HS-5 (cell line): ENCODE measurements around the gene PGGHG.
"Not testable (repeated sequence)": the region's sequence is repeated elsewhere in the genome, so short reads cannot be mapped to it uniquely, and the experiment has no call there.

ENCODE experiments used
- DNase-seq: peaks from one replicate; pipeline ENCODE4 v3.0.0-alpha.2; 2012; ENCODE audit warnings: low read depth

The PGGHG gene

DNA sequence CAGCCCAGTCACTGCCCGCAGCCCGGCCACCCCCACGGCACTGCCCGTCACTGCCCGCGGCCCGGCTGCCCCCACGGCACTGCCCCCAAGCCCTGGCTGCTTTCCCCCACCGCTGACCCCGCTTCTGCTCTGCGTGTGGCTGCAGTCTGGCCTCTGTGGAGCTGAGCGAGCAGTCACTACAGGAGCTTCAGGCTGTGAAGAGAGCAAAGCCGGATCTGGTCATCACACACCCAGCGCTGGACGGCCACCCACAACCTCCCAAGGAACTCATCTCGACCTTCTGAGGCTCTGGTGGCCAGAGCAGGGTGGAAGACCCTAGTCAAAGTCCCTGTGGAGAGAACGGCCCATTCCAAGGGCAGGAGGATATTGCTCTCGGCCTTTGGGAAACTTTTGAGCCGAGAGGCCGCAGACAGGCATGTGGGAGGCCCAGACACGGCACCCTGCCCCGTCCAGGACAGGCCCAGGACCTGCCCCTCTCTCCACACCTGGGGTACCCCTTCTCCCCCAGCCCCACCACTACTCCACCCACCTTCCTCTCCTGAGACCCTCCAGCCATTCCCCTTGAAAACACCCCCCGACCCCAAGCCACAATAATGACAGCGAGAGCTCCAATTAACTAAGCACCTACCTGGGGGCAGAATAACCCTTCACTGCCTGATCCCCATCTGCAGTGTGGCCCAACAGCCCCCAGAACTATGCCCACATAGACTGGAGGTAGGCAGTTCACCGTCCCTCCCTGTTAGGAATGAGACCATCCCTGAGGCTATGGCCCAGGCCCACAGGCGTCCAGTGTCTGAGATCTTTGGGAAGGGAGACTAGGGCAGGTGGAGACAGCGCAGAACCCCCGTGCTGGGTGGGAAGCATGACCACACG, 3.7 kb upstream of the PGGHG start:
- no peak for DNase-seq

GRCh38 chr11:285894-286220, 3.1 kb upstream of the PGGHG start:
- DNase-seq, result no peak

DNA sequence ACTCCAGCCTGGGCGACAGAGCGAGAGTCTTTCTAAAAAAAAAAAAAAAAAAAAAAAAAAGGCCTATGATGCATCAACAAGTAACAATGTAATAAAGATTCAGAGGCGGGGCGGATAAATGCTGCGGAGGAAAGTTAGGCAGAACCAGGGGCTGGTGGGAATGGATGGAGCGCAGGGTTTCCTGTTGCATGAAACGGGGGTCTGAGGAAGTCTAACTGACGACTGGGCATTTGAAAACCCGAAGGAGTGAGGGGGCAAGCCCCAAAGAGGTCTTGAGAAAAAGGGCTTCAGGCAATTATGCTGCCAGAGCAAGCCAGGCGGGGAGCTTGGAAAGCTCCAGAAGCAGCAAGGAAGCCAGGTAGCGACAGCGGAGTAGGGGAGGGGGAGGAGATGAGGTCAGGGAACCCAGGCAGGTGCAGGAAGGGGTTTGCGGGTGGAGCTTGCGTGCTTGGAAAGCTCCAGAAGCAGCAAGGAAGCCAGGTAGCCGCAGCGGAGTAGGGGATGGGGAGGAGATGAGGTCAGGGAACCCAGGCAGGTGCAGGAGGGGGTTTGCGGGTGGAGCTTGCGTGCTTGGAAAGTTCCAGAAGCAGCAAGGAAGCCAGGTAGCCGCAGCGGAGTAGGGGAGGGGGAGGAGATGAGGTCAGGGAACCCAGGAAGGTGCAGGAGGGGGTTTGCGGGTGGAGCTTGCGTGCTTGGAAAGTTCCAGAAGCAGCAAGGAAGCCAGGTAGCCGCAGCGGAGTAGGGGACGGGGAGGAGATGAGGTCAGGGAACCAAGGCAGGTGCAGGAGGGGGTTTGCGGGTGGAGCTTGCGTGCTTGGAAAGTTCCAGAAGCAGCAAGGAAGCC, 1.7 kb upstream of the PGGHG start:
- not testable (repeated sequence) for DNase-seq

DNA sequence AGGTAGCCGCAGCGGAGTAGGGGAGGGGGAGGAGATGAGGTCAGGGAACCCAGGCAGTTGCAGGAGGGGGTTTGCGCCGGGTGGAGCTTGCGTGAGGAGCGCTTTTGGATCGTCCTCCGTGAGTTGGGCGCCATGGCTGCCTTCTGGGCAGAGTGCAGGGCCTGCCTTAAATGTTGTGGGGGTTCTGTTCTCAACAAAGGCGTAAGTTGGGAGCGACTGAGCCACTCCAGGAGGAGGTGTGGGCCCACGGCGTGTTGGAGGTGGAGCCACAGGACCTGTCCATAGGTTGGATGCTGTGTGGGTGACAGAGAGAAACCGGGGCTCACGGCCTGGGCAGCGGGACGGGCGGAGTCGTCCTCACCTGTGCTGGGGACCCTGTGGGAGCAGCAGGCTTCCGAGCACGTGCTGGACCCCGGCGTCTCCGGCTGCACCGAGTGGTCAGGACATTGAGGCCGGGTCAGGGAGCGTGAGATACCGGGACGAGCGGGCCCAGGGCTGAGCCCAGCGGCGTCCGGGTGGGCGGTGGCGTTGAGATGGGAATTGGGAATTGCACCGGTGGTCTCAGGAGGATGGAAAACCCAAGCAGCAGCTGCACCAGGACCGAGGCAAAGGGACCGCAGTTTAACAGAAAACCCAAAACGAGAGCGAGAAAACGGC, 977 bp upstream of the PGGHG start:
- DNase-seq, result no peak

GRCh38 chr11:289398-289711, 429 bp downstream of the PGGHG start:
- DNase-seq, result no peak

- DNase-seq, result no peak
Measured at GRCh38 chr11:289712-290620, 1.0 kb downstream of the PGGHG start.

DNA sequence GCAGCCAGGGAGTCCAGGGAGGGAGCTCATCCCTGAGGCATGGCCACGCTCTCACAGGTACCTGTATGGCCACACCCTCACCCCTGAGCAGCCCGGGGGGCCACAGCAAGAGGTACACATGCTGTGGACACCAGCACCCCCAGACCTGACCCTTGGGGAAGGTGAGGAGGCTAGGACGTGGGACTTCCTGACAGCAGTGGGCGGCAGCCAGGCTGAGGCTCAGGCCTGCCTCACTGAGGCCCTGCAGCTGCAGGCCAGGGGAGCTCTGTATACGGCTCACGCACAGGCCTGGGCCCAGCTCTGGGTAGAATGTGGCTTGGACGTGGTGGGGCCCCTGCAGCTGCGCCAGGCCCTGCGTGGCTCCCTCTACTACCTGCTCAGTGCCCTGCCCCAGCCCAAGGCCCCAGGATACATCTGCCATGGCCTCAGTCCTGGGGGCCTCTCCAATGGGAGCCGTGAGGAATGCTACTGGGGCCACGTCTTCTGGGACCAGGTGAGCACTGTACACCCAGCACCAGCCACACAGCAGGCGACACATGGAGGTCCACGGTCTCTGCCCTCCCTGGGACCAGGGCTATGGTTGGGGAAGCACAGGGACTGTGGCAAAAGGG, 1.8 kb downstream of the PGGHG start:
- DNase-seq, result no peak

- DNase-seq, result no peak
Measured at GRCh38 chr11:291281-292210, 2.6 kb downstream of the PGGHG start.

GRCh38 chr11:292211-293121, 3.5 kb downstream of the PGGHG start:
- no peak for DNase-seq

- no peak for DNase-seq
Measured at GRCh38 chr11:293271-293851, 4.4 kb downstream of the PGGHG start.

- no peak for DNase-seq
Measured at GRCh38 chr11:293852-294661, 5.1 kb downstream of the PGGHG start.

DNA sequence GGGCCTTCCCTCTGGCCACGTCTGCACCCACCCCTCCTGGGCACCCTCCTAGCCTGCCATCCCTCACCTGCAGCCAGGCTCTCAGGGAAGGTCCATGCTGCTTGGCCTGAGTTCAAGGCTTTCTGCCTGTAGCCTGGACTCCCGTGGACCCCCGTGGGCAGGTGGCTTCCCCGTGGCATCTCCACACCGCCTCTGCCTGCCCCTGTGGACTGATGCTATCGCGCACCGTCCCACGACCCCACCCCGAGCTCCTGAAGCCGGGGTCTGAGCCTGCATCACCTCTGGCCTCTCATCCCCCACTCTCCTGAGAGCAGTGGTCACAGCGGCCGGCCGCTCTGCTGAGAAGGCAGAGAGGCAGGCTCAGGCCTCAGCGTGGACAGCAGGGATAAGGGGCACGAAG, 5.9 kb downstream of the PGGHG start:
- DNase-seq, result no peak

DNA sequence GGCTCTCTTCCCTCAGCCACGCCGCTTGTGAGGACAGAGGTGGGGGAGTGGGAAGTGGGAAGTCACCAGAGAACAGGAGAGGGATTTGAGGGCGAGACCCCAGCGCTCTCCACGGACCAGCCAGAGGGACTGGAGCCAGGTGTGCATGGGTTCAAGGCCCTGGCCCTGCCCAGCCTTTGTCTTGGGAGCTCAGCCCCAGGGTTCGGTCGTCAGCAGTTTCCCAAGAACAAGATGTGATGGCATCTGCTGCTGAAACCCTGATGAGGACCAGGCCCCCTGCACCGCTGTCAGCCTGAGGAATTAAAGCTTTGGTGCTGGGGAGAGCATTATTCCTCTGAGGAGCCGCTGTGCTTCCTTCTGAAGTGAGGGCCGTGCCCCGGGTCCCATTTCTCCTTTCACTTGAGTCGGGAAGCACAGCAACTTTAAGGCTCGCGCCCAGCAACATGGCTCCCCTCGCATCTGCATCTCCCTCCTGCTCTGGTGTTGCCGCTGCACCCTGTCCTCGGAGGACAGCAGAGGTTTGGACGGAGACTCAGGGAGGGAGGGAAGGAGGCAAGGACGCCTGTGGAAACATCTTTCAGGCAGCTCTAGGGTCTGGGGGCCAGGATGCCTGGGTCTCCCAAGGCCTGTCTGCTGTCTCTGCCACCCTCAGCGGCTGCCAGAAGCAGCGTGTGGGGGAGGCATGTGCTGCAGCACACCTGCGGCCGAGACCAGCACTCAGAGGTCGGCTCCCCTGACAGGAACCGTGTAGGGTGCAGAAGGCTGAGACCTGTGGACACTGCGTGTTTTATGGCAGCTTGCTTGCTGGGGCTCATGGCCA, 6.6 kb downstream of the PGGHG start:
- no peak for DNase-seq

- DNase-seq, result no peak
Measured at GRCh38 chr11:296171-297050, 7.5 kb downstream of the PGGHG start.

DNA sequence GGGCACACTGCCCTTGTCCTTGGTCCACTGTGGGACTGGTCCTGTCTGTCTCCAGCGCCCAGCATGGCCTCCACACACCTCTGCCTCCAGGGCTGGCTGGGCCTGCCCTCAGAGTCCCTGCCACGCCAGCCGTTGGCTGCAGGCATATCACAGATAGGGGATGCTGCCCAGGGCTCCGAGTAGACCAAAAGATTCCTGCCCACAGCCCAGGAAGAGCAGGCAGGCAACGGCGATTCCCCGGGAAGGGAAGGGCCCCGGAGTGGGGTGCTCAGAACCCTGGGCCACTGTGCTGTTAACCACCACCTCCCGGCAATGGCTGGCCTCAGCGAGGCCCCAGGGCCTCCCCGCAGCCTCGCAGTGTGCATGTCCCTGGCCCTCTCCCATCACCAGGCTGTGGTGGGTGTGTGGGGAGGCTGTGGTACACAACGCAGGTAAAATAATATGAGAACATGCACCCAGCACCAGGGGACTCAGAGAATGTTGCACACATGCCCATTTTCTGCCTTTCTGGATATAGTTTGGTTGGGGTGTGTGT, 8.2 kb downstream of the PGGHG start:
- DNase-seq, result no peak
